Colon (tissue), 2 donors: ENCODE results near the gene KISS1R.
"Not testable (repeated sequence)": the region's sequence is repeated elsewhere in the genome, so short reads cannot be mapped to it uniquely, and the experiment has no call there.

ENCODE experiments used
- FAIRE-seq: peaks from 2 replicates; lab custom pipeline; 2012; peaks lifted over from hg19 to GRCh38; lab: Jason Lieb, UNC
- donor health status: control.
- donor health status: control.

KISS1R gene

DNA sequence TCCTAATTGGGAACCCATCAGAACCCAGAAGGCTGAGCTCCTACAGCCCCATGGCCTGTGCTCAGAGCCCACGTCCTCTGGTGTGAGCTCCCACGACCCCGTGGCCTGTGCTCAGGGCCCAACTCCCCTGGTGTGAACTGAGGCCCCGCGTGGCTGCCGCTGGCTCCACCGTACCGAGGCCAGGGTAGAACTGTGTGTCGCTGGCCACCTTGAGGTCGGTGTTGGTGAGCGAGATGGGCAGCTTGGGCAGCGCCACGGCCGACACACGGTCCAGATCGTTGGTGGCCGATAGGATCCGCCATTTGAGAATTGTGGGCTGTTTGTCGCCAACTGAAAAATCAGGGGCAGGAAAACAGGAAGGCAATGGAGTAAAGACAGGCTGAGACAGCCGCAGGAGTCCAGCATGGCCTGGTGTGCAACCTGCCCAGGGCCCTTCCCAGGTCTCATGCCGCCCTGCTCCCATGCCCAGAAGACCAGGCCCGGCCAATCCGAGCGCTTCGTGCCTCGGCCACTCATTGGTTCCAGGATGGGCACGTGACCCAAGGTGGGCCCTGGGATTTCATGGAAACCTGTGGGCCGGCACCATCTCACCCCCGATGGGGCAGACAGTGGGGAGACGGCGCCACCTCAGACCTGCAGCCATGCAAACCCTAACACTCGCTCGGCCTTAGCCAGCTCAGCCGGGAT lies 35.6 kb upstream of the KISS1R start:
- no peak for FAIRE-seq

DNA sequence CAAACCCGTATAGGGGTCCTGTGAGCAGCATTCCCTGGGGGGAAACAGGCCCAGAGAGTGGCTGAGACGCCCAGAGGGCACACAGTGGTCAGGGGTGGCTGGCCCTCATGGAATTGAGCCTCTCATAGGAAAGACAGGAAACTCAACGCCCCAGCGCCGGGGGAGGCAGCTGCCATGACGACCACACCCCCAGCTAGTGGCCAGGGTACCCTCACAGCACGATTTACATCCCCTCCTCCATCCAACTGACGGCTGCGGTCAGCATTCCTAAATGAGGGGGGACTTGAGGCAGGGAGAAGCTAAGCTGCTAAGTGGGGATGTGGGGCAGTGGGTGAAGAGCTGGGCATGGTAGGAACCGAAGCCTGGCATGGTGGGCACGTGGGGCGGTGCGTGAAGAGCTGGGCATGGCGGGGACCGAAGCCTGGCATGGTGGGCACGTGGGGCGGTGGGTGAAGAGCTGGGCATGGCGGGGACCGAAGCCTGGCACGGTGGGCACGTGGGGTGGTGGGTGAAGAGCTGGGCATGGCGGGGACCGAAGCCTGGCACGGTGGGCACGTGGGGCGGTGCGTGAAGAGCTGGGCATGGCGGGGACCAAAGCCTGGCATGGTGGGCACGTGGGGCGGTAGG lies 34.1 kb upstream of the KISS1R start:
- FAIRE-seq = no peak

DNA sequence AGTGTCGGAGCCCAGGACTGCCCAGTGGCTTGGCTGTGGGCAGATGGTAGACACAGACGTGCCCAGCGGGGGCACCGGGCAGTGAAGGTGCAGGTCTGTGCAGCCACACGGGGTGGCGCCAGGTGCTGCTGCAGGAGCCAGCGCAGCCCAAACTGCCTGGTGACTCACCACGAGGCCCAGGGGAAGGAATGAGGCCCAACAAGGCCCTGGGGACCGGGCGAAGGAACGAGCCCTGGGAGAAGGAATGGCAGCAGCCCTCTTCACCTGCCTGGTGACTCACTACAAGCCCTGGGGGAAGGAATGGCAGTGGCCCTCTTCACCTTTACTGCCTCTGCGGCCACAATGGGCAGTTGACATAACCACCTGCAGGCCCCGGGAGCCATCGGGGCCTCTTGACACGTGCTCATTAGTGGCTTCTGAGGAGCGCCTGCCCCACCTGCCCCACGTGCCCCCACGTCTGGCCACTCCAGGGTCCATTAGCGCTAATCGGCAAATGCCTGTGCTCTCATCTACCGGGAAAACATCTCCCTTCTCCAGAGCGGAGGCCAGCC lies 33.4 kb upstream of the KISS1R start:
- no peak for FAIRE-seq

DNA sequence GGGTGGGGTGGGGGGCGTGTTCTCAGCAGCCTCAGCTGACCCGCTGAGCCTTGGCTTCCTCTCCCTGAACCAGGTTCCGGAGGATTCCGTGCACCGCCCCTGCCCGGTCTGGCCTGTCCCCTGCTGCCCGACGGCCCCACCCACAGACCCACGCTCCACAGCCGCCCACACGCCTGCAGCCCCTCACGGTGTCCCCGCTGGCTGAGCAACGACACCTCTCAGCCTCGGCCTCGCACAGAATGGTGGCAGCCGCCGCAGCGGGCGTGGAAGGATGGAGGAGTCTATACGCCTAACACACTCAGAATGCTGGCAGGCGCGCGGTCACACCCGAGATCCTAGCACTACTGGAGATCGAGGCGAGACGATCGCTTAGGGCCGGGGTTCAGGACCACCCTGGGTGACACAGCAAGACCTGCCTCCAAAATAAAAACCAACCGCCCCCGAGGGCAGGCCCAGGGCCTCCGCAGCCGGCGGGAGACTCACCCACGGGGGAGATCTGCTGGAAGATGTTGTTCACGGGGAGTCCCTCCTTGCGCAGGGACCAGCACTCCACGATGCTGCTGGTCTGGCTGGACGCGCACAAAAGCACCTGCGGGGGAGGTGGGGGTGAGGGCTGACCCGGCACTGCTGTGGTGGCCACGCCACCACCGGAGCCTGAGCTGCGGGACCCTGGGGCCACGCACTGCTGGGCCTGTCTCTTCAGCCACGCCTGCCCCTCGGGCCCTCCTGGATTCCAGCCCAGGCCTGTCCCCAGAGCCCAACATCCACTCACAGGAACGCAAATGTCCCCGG lies 32.5 kb upstream of the KISS1R start:
- no peak for FAIRE-seq

DNA sequence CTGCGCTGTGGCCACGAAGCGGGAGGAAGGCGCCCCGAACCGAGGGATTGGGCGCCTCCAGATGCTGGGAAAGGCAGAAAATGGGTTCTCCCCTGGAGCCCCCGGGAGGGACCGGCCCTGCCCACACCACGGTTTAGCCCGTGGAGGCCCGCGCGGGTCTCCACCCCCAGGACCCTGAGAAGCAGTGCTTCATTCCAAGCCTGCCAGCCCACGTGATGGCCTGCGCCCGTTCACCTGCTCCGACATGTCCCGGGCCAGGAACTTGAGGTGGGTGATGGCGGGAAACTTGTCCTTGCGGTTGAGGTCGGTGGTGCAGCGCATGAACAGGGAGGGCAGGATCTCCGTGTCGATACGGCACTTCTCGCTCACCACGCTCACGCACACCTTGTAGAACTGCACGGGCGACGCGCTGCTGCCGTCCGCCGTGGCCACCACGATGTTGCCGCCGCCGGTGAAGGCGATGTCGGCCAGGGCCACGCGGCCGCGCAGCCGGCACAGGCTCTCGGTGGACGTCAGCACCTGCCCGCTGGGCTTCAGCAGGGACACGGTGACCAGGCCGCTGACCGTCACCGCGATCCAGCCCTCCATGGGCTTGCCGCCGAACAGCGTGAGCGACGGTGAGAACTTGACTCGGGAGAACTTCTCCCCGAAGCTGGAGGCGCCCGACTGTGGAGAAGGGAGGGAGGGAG lies 31.5 kb upstream of the KISS1R start:
- no peak for FAIRE-seq

DNA sequence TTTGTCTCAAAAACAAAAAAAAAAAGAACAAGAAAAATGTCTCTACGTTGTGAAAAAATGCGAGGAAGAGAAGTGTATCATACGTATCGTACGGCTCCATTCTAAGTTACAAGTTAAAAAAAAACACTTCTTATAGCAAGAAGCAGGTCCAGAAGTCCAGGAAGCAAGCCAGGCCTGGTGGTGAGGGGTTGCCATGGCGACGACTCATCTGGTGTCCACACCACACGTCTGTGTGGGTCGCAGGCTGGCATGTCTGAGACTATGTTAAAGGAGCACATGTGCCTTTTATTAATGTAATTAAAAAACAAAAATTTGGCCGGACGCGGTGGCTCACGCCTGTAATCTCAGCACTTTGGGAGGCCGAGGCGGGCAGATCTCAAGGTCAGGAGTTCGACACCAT lies 30.1 kb upstream of the KISS1R start:
- FAIRE-seq = no peak

DNA sequence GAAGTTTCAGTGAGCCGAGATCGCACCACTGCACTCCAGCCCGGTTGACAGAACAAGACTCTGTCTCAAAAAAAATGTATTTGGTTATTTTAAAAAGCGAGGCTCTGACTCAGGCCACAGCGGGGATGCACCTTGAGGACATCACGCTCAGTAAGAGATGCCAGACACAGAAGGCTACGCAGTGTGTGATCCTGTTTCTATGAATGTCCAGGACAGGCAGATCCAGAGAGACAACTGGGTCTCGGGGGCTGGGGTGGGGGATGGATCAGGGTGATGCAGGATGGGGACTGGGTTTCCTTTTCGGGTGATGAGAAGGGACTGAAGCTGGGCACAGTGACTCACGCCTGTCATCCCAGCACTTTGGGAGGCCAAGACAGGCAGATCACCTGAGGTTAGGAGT lies 29.5 kb upstream of the KISS1R start:
- no peak for FAIRE-seq

DNA sequence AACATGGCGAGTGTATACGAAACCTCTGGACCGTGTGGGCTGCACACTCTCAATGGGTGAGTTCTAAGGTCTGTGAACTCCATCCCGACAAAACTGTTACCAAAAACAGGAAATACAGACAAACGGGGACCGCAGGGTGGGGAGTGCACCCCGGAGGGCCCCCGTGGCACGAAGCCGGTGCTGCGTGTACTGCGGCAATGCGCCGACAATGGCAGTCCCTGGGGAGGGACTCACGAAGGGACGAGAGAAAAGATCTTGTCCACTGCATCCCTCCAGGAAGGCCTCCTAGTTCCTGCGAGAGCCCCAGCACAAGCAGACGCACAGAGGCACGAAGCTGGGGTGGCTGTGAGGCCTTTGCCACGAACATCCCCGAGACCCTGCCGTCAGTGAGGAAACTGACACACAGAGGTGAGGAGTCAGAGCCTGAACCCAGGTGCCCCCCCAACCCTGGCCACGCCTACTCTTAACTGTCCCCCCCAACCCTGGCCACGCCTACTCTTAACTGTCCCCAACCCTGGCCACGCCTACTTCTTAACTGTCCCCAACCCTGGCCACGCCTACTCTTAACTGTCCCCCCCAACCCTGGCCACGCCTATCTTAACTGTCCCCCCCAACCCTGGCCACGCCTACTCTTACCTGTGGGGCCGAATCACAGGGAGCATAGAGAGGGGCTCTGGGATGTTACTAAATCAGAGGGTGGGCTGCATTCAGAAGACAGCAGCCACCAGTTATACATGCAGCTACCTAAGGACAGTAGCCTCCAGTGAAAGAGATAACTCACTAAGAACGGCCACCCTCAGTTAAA lies 28.4 kb upstream of the KISS1R start:
- FAIRE-seq = no peak

DNA sequence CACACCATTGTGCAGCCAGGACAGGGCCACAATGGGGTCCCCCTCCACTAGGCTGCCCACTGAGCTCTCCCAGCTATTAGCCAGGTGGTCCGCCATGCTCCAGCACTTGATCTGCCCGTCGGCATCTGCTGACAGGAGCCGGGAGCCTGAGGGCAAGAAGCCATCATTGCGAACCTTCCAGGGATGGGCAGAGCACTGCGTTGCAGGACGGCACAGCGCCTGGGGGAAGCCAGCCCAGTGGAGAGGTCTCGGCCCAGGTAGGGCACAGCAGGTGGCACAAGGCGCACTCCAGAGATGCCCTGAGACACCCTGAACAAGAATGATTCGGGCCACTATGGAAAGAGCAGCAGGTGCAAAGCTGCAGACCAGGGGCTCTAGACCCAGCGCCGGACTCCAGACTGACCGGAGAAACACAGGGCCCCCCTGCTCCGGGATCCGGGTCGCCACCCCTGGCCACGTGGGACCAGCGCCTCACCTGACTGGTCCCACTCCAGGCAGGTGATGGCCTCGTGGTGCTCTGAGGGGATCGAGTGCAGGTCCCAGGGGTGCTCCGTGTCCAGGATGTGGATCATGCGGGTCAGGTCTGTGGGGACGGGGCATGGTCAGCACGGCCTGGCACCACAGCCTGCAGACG lies 27.4 kb upstream of the KISS1R start:
- no peak for FAIRE-seq

DNA sequence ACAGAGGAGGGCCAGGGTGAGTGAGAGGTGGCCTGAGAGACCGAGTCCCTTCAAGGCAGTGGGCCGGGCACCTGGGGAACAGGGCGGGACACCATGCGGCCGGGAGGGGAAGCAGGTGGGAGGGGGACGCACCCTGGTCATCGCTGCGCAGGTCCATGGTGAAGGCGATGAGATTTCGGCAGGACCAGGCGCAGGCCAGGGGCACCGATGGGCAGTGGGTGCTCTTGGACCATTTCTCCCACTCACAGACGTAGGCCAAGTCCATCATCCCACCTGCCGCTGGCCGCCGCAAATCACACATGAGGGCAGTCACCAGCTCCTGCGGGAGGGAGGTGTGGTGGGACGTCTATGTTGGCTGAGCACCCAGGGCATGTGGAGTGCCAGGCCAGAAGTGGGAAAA lies 26.3 kb upstream of the KISS1R start:
- no peak for FAIRE-seq

DNA sequence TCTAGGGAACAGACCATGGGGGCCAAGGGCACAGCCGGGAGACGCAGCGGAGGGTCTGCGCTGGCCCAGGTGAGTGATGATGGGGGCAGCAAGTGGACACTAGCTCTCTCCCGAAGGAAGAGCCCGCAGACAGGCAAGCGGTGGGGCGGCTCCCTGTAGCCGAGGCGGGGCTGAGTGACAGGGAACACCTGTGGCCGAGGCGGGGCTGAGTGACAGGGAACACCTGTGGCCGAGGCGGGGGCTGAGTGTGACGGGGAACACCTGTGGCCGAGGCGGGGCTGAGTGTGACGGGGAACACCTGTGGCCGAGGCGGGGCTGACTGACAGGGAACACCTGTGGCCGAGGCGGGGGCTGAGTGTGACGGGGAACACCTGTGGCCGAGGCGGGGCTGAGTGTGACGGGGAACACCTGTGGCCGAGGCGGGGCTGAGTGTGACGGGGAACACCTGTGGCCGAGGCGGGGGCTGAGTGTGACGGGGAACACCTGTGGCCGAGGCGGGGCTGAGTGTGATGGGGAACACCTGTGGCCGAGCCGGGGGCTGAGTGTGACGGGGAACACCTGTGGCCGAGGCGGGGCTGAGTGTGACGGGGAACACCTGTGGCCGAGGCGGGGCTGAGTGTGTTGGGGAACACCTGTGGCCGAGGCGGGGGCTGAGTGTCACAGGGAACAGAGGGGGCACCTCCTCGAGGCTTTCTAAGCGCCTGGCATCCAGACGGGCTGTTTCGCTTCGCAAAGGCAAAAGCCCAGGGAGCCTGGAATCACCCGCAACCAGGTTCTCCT lies 25.5 kb upstream of the KISS1R start:
- FAIRE-seq = not testable (repeated sequence)

DNA sequence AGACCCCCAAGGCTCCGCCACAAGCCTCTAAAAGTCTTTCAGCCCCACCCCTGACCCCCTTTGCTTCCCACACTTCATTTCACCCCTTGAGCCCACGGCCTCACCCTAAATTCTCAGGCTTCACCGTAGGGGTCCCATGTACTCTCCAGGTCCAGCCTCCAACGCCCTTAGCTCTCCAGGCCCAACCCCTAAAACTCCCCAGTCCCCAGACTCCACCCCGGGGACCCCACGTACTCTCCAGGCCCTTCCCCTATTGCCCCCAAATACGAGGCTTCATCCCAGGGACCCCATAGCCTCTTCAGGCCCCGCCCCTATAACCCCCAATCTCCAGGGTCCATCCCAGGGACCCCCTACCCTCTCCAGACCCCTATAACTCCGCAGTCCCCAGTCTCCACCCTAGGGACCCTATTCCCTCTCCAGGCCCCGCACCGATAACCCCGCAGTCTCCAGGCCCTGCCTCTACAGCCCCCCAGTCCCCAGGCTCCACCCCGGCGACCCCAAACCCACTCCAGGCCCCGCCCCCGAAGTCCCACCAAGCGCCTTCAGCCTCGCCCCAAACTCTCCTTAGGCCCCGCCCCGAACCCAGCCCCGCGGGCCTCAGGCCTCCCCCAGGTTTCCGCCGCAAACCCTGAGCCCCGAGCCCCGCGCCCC lies 24.8 kb upstream of the KISS1R start:
- FAIRE-seq = no peak

DNA sequence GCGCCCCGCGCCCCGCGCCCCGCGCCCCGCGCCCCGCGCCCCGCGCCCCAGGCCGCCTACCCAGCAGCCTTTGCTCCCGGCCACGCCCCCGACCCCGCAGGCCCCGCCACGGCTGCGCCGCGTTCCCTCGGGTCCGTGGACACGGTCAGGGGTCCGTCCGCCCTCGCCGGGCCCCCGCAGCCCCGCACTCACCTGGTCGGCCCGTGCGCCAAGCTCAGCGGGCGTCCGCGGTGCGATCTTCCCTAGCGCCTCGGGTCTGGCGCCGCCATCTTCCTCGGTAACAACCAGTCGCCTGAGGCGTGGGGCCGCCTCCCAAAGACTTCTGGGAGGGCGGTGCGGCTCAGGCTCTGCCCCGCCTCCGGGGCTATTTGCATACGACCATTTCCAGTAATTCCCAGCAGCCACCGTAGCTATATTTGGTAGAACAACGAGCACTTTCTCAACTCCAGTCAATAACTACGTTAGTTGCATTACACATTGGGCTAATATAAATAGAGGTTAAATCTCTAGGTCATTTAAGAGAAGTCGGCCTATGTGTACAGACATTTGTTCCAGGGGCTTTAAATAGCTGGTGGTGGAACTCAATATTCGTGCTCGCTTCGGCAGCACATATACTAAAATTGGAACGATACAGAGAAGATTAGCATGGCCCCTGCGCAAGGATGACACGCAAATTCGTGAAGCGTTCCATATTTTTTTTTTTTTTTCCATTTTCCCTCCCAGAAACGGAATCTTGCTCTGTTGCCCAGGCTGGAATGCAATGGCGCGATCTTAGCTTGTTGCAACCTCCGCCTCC lies 24.0 kb upstream of the KISS1R start, which contains the start of the genes MED16 and RNU6-9:
Gene MED16, minus strand, starts transcription at position 294 of the 796 bp plus-strand sequence. CDS start 2,056 bp downstream, outside the sequence.
Gene RNU6-9, plus strand, starts transcription at position 591 of the 796 bp plus-strand sequence.
- no peak for FAIRE-seq

DNA sequence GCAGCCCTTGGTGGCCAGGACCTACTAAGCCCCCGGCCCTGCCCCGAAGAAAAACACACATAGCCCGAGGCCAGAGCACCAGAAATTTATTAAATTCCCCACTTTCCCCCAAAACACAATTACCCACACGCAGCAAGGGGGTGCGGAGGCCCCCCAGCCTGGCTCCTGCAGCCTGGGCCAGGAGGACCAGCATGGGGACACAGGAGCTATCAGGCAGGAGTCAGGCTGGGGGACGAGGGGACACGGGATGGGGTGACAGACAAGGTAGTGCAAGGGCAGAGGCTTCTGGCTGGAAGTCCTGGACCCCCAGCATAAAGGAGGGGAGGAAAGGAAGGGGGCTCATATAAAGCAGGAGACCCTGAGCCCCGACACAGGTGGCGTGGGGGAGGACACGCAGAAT lies 20.7 kb upstream of the KISS1R start:
- no peak for FAIRE-seq

DNA sequence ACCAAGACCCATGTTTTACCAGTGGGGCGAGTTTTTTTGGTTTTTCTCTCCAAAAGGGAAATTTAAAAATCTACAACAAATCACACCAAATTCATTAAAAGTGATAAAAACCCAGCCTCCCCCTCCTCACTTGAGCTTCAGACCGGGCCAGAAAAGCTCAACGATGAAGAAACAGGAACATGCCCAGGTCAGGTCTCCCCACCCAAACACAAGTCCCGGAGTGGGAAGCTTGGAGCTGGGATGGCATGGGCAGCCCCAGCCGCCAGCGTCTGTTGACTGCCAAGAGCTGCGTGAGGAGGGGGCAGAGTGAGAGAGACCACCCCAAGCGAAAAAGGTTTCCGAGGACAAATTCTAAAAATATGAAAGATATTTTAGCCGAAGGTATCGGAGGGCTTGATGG lies 20.1 kb upstream of the KISS1R start:
- no peak for FAIRE-seq

DNA sequence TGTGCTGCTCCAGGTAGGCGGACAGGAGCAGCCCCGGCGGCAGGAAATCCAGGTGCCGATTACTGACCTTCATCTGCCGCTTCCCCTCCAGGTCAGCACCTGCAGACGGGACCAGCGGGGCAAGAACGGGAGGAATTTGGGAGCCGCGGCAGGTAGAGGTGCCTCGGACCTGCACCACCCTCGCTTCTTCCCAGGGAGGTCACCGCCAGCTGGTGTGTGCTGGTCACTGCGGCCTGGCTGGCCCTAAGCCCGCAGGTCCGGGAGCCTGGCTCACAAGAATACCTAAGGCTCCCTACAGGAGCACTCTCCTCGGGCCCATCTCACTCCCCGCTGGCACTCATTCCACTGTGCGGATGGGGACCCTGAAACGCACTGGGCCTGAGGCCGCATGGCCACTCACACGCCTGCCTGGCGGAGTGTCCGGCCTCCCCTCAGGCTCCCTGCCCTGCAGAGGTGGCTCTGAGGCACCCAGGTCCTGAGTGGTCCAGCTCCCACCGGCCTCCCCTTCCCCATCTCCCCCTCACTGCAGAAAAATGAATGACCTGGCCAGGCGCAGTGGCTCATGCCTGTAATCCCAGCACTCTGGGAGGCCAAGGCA lies 19.6 kb upstream of the KISS1R start:
- no peak for FAIRE-seq

DNA sequence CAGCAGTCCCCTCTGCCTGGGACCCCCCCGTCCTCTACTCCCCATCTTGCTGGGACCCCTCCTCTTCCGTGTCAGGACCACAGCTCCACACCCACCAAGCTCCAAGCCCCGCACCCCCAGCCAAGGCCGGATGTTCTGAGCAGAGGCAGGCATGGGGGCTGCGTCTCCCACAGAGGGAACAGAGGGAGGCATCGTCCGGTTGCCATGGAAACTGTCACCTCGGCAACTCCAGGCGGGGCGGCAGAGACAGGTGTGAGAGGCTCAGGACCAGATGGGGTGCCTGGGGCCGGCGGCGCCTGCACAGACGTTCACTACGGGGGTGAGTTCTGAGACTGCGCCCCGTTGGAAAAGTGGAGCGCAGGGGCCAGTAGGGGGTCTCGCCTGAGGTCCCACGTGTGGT lies 18.5 kb upstream of the KISS1R start:
- FAIRE-seq = no peak

DNA sequence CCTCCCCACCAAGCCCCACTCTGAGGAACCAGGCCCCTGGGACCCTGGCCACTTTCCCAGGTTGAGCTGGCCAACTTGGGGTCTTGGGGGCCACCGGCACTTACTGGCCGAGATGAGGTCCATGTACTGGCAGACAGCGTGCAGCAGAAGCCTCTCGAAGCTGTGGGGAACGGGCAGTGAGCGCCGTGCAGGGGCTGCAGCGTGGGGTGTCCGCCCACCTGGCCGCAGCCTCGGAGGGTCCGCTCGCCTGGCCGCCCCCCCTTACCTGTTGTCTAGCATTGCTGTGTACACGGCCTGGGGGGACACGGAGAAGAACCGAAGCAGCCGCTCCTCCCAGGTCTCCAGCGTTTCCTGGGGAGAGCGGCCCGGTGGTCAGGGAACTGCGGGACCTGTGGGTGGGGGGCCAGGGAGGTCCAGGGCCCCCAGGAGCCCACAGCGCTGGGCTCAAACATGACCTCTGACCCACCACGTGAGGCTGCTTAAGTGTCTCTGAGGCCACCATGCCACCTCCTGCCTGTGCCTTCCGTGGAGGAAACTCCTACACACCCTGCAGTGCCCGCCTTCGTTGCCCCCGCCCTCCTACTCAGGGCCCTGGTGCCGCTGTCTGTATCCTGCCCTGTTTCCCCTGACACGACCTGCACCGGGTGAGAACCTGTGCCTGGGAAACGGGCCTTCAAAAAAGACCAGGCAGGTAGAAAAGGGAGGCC lies 17.6 kb upstream of the KISS1R start:
- FAIRE-seq = no peak
